ENCODE data around the gene TRIM33.

DNA sequence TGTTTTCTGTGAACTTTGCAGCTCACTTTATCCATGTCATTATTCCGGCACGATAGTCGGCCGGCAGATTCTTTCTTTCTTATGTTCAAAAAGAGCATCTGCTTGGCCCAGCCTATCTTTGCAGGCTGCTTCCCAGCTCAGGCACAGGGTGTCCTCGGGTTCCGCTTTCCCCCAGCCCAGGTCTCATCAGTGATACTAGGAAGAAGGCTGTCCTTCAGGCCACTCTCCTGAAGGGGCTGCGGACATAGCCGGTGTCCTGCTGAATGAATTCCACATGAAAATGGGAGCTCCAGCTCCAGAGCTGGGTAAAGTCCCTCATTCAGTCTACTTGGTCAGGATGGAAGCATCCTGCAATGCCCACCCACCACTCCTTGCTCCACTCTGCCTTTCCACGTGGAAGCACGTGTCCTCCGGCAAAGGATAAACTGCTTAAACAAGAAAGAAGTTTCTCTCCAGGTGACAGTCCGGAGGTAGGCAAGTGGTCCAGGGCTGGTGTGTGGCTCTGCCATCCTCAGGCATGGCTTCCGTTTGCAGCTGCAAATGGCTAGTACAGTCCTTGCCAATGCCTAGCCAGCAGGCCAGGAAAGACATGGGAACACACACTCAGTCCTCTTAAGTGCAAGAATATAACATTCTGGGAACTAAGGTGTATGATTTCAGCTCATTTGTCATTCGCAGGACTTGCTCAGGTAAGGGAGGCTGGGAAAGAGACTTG, 161.0 kb downstream of the TRIM33 start:
- no peak for TF ChIP-seq POLR2A (IDR thresholded peaks at IDR 0.05)
- TF ChIP-seq, protein P1, sequence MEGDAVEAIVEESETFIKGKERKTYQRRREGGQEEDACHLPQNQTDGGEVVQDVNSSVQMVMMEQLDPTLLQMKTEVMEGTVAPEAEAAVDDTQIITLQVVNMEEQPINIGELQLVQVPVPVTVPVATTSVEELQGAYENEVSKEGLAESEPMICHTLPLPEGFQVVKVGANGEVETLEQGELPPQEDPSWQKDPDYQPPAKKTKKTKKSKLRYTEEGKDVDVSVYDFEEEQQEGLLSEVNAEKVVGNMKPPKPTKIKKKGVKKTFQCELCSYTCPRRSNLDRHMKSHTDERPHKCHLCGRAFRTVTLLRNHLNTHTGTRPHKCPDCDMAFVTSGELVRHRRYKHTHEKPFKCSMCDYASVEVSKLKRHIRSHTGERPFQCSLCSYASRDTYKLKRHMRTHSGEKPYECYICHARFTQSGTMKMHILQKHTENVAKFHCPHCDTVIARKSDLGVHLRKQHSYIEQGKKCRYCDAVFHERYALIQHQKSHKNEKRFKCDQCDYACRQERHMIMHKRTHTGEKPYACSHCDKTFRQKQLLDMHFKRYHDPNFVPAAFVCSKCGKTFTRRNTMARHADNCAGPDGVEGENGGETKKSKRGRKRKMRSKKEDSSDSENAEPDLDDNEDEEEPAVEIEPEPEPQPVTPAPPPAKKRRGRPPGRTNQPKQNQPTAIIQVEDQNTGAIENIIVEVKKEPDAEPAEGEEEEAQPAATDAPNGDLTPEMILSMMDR (IDR thresholded peaks at IDR 0.05 in 4 of 5, conservative IDR thresholded peaks at IDR 0.05 in 1 of 5): no peak
